GM18519 (cell line): ENCODE data around the gene CASP8.

Experiments used
- ATAC-seq: cut with Tn5 transposase; IDR thresholded peaks from one replicate; pipeline ENCODE4 v1.9.1; 2021; ENCODE audit warnings: mild to moderate bottlenecking, moderate library complexity; ENCODE audit not compliant: unreplicated experiment, low FRiP score

The CASP8 gene

DNA sequence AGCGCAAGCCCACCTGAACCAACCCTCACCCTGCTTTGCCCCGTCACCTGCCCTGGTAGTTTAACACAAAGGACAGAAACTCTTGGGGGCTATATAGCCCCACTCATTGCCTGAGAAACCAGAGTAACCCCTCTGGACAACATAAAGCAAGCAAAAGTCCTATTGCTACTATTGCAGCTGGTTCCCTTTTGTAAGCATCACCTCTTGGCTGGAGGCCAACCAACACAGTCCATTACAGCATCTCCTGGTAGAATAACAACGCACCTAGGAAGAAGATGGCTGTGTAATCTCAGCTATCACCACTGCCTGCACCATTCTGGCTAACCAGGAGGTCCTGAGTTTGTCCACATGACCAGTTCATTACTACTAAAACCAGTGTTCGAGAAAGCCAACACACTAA, 60.4 kb downstream of the CASP8 start:
- ATAC-seq = no peak

DNA sequence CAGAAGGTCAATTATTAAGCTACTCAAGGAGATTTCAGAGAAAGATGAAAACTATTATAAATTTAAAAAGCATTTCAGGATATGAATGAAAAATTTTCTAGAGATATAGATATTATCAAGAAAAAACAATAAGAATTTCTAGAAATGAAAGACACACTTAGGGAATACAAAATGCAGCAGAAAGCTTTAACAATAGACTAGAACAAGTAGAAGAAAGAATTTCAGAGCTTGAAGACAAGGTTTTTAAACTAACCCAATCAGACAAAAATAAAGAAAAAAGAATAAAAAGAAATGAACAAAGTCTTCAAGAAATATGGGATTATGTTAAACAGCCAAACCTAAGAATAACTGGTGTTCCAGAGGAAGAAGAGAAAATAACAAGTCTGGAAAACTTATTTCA, 62.4 kb downstream of the CASP8 start:
- ATAC-seq = no peak

DNA sequence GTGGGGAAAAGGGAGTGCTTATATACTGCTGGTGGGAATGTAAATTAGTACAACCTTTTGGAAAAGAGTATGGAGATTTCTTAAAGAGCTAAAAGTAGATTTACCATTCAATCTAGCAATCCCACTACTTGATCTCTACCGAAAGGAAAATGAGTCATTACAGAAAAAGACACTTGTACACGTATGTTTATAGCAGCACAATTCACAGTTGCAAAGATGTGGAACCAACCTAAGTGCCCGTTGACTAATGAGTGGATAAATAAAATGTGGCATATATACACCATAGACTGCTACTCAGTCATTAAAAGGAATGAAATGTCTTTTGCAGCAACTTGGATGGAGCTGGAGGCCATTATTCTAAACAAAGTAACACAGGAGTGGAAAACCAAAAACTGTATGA, 67.3 kb downstream of the CASP8 start:
- ATAC-seq = no peak

DNA sequence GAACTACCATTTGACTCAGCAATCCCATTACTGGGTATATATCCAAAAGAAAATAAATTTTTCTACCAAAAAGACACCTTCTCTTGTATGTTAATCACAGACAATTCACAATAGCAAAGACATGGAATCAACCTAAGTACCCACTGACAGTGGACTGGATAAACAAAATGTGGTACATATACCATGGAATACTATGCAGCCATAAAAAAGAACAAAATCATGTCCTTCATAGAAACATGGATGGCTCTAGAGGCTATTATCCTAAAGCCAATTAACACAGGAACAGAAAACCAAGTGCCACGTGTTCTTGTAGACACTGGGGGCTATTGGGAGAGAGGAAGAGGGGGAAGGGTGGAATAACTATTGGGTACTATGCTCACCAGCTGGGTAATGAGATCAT, 69.1 kb downstream of the CASP8 start:
- no peak for ATAC-seq
